Measurements from ENCODE around the gene SCN10A. TPM values are rescaled to one million over a fixed set of nuclear protein-coding genes. Genes with fewer than 3 reads are reported as not detected.

Gene SCN10A
- total and polyA plus RNA-seq, 2 experiments from 2014 or later, result 0.03 TPM; not detected in 1

- peaks cover 3% of the 10 kb centered on the region for H3K27me3 Mint-ChIP-seq (ENCODE audit: insufficient read depth, low read depth, poor library complexity)
- no peaks in the 10 kb centered on the region for H3K36me3 Mint-ChIP-seq (ENCODE audit: low read depth)
- no peaks in the 10 kb centered on the region for H3K36me3 ChIP-seq (ENCODE audit: insufficient read depth)
- no peaks in the 10 kb centered on the region for H4K20me1 ChIP-seq (replicated peaks; ENCODE audit: insufficient read depth)
- H3K79me2 ChIP-seq (replicated peaks; ENCODE audit: insufficient read depth), result no peaks in the 10 kb centered on the region
- H3K4me3 ChIP-seq, result no peak overlapping the region
- TF ChIP-seq EZH2phosphoT487 (IDR thresholded peaks at IDR 0.05; ENCODE audit: unreplicated experiment), result no peak
- TF ChIP-seq STAT1 (IDR thresholded peaks at IDR 0.05; ENCODE audit: unreplicated experiment), result no peak
- no peak for TF ChIP-seq JUNB (IDR thresholded peaks at IDR 0.05; ENCODE audit: unreplicated experiment)
- TF ChIP-seq CTCF (conservative IDR thresholded peaks at IDR 0.05; ENCODE audit: low read depth in 2 of 2), result no peak
- no peak for TF ChIP-seq POLR2AphosphoS5 (IDR thresholded peaks at IDR 0.05; ENCODE audit: low read depth)
- no peak for TF ChIP-seq EZH2 (IDR thresholded peaks at IDR 0.05; ENCODE audit: low read depth, unreplicated experiment)
- no peak for TF ChIP-seq ZNF462 (CRISPR knock-in tag; IDR thresholded peaks at IDR 0.05)
- TF ChIP-seq CREB1 (CRISPR knock-in tag; IDR thresholded peaks at IDR 0.05; ENCODE audit: low read depth), result no peak
- TF ChIP-seq NANOG (IDR thresholded peaks at IDR 0.05; ENCODE audit: borderline replicate concordance), result no peak
- no peak for TF ChIP-seq ZNF114 (CRISPR knock-in tag; IDR thresholded peaks at IDR 0.05)
- TF ChIP-seq ZNF331 (CRISPR knock-in tag; IDR thresholded peaks at IDR 0.05; ENCODE audit: low read depth), result no peak
- no peak for TF ChIP-seq REST (IDR thresholded peaks at IDR 0.05; ENCODE audit: unreplicated experiment)
- no peak for TF ChIP-seq ETS1 (IDR thresholded peaks at IDR 0.05)
- H3K9me2 ChIP-seq (ENCODE audit: insufficient read depth), result no peaks in the 10 kb centered on the region; the same call in 1 of the 2 replicates
- H3K4me2 ChIP-seq, result no peak overlapping the region
- no peak overlapping the region for H3K27ac ChIP-seq (ENCODE audit: low read depth)
- no peaks in the 10 kb centered on the region for H3K9me3 Mint-ChIP-seq
- H3K4me3 Mint-ChIP-seq, result no peak overlapping the region
- no peaks in the 10 kb centered on the region for H3K4me1 ChIP-seq (ENCODE audit: insufficient read depth)
- peaks cover 4% of the 10 kb centered on the region; the same call in 2 of the 3 replicates for H3K4me1 Mint-ChIP-seq
- no peak overlapping the region for H2AFZ ChIP-seq
- no peak for DNase-seq (ENCODE audit: low spot score)
- no peaks in the 10 kb centered on the region for H3F3A ChIP-seq (replicated peaks; ENCODE audit: low read depth)
- H3K27me3 ChIP-seq (ENCODE audit: insufficient read depth), result no peaks in the 10 kb centered on the region
- no peak for ATAC-seq
- H3K27ac Mint-ChIP-seq, result no peak overlapping the region
These were observed 85.7 kb downstream of the SCN10A start for GRCh38 chr3:38730281-38730680.
